Karpas-422 (cell line): ENCODE data around the gene TM2D3. TPM values are rescaled to one million over a fixed set of nuclear protein-coding genes. Genes with fewer than 3 reads are reported as not detected.

Source experiments
- DNase-seq: peaks from one replicate; pipeline ENCODE4 v3.0.0-alpha.2; 2015
- H2AFZ ChIP-seq: fragments of 200-600 bp; sonication (generic); 2 replicates; pipeline ENCODE4 v1.6.1; 2014; ENCODE audit warnings: antibody characterized with exemption, low read length, mixed read lengths
- H3K27ac ChIP-seq: fragments of 200-600 bp; sonication (generic); 2 replicates; pipeline ENCODE4 v1.5.1; 2014; ENCODE audit warnings: mild to moderate bottlenecking, low read length, moderate library complexity
- H3K27me3 ChIP-seq: fragments of 200-600 bp; sonication (generic); 2 replicates; pipeline ENCODE4 v1.6.1; 2014; ENCODE audit warnings: low read length, mixed read lengths
- H3K36me3 ChIP-seq: fragments of 200-600 bp; sonication (generic); 2 replicates; pipeline ENCODE4 v1.6.1; 2014; ENCODE audit warnings: low read length, mixed read lengths; ENCODE audit not compliant: insufficient read depth
- H3K4me1 ChIP-seq: fragments of 200-600 bp; sonication (generic); 2 replicates; pipeline ENCODE4 v1.6.1; 2014; ENCODE audit warnings: mild to moderate bottlenecking, low read length, mixed read lengths
- H3K4me2 ChIP-seq: fragments of 200-600 bp; sonication (generic); 2 replicates; pipeline ENCODE4 v1.6.1; 2014; ENCODE audit warnings: low read length, low read depth, mild to moderate bottlenecking; ENCODE audit not compliant: poor library complexity, severe bottlenecking
- H3K4me3 ChIP-seq: fragments of 200-600 bp; sonication (generic); 2 replicates; pipeline ENCODE4 v1.5.1; 2014; ENCODE audit warnings: mild to moderate bottlenecking, antibody characterized with exemption, low read length, mixed read lengths
- H3K79me2 ChIP-seq: fragments of 200-600 bp; sonication (generic); 2 replicates; pipeline ENCODE4 v1.6.1; 2014; ENCODE audit warnings: mild to moderate bottlenecking, low read length, mixed read lengths
- H3K9ac ChIP-seq: fragments of 200-600 bp; sonication (generic); 2 replicates; pipeline ENCODE4 v1.6.0; 2014; ENCODE audit warnings: low read length
- H3K9me2 ChIP-seq: fragments of 200-600 bp; sonication (generic), shearing (Covaris generic); replicated peaks from 2 replicates; pipeline ENCODE4 v1.6.0; 2014; ENCODE audit warnings: mild to moderate bottlenecking, low read length, moderate library complexity; ENCODE audit not compliant: insufficient read depth
- H3K9me3 ChIP-seq: fragments of 300-700, 200-600 bp; sonication (generic); 2 replicates; pipeline ENCODE4 v1.6.1; 2014; ENCODE audit warnings: low read length, mixed read lengths
- H4K20me1 ChIP-seq: fragments of 200-600 bp; sonication (generic); 2 replicates; pipeline ENCODE4 v1.6.1; 2014; ENCODE audit warnings: mild to moderate bottlenecking, antibody characterized with exemption, low read length, low read depth; ENCODE audit not compliant: insufficient read depth
- small RNA-seq: library from RNA; depleted of rRNA; stranded (forward); fragments of <200 nt; gene quantifications from one replicate; pipeline ENCODE3, GENCODE V24; 2014
- total RNA-seq: library from RNA; depleted of rRNA; stranded (reverse); fragments of >200 nt; shearing (Covaris generic); gene quantifications from 2 replicates; pipeline ENCODE4 v1.2.3, GENCODE V29; 2014; ENCODE audit warnings: low replicate concordance; rRNA removed

Gene TM2D3
- total RNA-seq, 1 experiment from 2014 or later, result 42.2 TPM

GRCh38 chr15:101600035-101600434, 52.1 kb downstream of the TM2D3 start:
- Histone ChIP-seq H3K9ac (no peak overlapping the region), H4K20me1 (no peaks in the 10 kb centered on the region), H3K79me2 (no peaks in the 10 kb centered on the region), H3K9me2 (no peaks in the 10 kb centered on the region), H3K27me3 (no peaks in the 10 kb centered on the region), H2AFZ (no peak overlapping the region), H3K4me3 (no peak overlapping the region), H3K4me1 (no peaks in the 10 kb centered on the region), H3K27ac (no peak overlapping the region), H3K4me2 (no peak overlapping the region), H3K36me3 (no peaks in the 10 kb centered on the region), H3K9me3 (no peaks in the 10 kb centered on the region; the same call in 1 of the 2 replicates)
- no peak for DNase-seq

GRCh38 chr15:101599091-101599490, 53.1 kb downstream of the TM2D3 start:
- H2AFZ ChIP-seq, result no peak overlapping the region
- no peaks in the 10 kb centered on the region; the same call in 1 of the 2 replicates for H3K9me3 ChIP-seq
- H3K27ac ChIP-seq, result no peak overlapping the region
- no peaks in the 10 kb centered on the region for H3K4me1 ChIP-seq
- H3K27me3 ChIP-seq, result no peaks in the 10 kb centered on the region
- no peak overlapping the region for H3K9ac ChIP-seq
- no peaks in the 10 kb centered on the region for H3K36me3 ChIP-seq
- no peaks in the 10 kb centered on the region for H4K20me1 ChIP-seq
- H3K79me2 ChIP-seq, result no peaks in the 10 kb centered on the region
- no peak for DNase-seq
- H3K4me2 ChIP-seq, result no peak overlapping the region
- no peak overlapping the region for H3K4me3 ChIP-seq
- no peaks in the 10 kb centered on the region for H3K9me2 ChIP-seq

GRCh38 chr15:101597360-101597928, 54.7 kb downstream of the TM2D3 start:
- no peaks in the 10 kb centered on the region; the same call in 1 of the 2 replicates for H3K9me3 ChIP-seq
- no peak for DNase-seq
- no peaks in the 10 kb centered on the region for H3K79me2 ChIP-seq
- no peaks in the 10 kb centered on the region for H3K27me3 ChIP-seq
- H3K9ac ChIP-seq, result no peak overlapping the region
- no peaks in the 10 kb centered on the region for H3K4me1 ChIP-seq
- no peaks in the 10 kb centered on the region for H3K36me3 ChIP-seq
- H3K27ac ChIP-seq, result no peak overlapping the region
- H3K4me3 ChIP-seq, result no peak overlapping the region
- no peaks in the 10 kb centered on the region for H4K20me1 ChIP-seq
- H3K9me2 ChIP-seq, result no peaks in the 10 kb centered on the region
- no peak overlapping the region for H2AFZ ChIP-seq
- no peak overlapping the region for H3K4me2 ChIP-seq

- H3K4me1 ChIP-seq, result no peaks in the 10 kb centered on the region
- no peaks in the 10 kb centered on the region for H3K9me2 ChIP-seq
- H2AFZ ChIP-seq, result no peak overlapping the region
- no peaks in the 10 kb centered on the region for H4K20me1 ChIP-seq
- no peaks in the 10 kb centered on the region for H3K79me2 ChIP-seq
- H3K4me2 ChIP-seq, result no peak overlapping the region
- no peak for DNase-seq
- H3K36me3 ChIP-seq, result no peaks in the 10 kb centered on the region
- H3K27me3 ChIP-seq, result no peaks in the 10 kb centered on the region
- no peak overlapping the region for H3K4me3 ChIP-seq
- no peaks in the 10 kb centered on the region; the same call in 1 of the 2 replicates for H3K9me3 ChIP-seq
- H3K9ac ChIP-seq, result no peak overlapping the region
- no peak overlapping the region for H3K27ac ChIP-seq
These were observed 55.5 kb downstream of the TM2D3 start for GRCh38 chr15:101596633-101597032.

Small RNA genes lying within 50 kb of the gene (small RNA-seq; reads per million reads assigned to genes)
- gene RNU6-807P, result not detected

Other genes starting within 250 kb of the TM2D3 start
- gene PCSK6, start 162.7 kb downstream of the TM2D3 start, total RNA-seq, result 0.19 TPM in 1 of 2 replicates, not detected in the other
- gene TARS3, start 72.1 kb upstream of the TM2D3 start, total RNA-seq, result 11.0 and 12.4 TPM in 2 replicates
- not detected in 2 replicates for gene OR4F6, start 151.1 kb upstream of the TM2D3 start, total RNA-seq
- gene OR4F15, start 159.8 kb upstream of the TM2D3 start, total RNA-seq, result not detected in 2 replicates